ENCODE data around the gene SMYD3.

DNA sequence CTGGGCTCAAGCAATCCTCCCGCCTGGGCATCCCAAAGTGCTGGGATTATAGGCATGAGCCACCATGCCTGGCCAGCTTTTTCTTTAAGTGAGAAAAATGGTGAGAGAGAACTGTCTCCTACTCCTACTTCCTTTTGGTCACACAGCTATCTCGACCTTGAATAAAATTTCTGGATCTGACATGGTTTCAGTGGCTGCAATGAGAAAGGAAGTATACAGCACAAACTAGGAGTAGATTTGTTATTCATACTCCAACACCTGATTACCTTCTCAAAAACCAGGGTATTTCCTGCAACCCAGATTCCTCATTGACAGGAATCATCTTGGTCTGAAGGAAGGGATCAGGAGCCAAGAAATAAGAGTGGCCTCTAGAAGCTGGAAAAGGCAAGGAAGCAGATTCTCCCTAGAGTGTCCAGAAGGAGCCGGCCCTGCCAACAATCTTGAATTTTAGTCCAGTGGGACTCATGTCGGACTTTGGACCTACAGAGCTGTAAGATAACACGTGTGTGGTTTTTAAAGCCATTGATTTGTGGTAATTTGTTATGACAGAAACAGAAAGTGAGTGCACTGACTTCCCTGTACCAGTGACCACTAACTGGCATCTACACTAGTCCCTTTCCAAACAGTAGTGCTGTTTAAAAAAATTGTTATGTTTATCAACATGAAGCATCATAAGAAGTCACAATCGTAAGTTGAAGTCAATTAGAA is 516.6 kb downstream of the SMYD3 start:
- no peak for TF ChIP-seq EZH2 (IDR thresholded peaks at IDR 0.05; ENCODE audit: insufficient read depth, low read length)
- TF ChIP-seq, protein P1, sequence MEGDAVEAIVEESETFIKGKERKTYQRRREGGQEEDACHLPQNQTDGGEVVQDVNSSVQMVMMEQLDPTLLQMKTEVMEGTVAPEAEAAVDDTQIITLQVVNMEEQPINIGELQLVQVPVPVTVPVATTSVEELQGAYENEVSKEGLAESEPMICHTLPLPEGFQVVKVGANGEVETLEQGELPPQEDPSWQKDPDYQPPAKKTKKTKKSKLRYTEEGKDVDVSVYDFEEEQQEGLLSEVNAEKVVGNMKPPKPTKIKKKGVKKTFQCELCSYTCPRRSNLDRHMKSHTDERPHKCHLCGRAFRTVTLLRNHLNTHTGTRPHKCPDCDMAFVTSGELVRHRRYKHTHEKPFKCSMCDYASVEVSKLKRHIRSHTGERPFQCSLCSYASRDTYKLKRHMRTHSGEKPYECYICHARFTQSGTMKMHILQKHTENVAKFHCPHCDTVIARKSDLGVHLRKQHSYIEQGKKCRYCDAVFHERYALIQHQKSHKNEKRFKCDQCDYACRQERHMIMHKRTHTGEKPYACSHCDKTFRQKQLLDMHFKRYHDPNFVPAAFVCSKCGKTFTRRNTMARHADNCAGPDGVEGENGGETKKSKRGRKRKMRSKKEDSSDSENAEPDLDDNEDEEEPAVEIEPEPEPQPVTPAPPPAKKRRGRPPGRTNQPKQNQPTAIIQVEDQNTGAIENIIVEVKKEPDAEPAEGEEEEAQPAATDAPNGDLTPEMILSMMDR (IDR thresholded peaks at IDR 0.05; ENCODE audit: insufficient read depth, low read depth, low read length), result no peak

Measured in astrocyte (in vitro differentiated cells and primary cell).